Activated naive CD8-positive, alpha-beta T cell treated with anti-CD3 and anti-CD28 coated beads for 36 hours (primary cell): Measurements from ENCODE around the gene RNF11. TPM values are rescaled to one million over a fixed set of nuclear protein-coding genes. Genes with fewer than 3 reads are reported as not detected.
A peak's percentile ranks its signal among the peaks of the same experiment; 100 is the strongest.

Experiments
- DNase-seq: peaks from one replicate; pipeline ENCODE4 v3.0.0; 2021
- H3K27ac Mint-ChIP-seq: one replicate; pipeline ENCODE4 v1.8.0; 2022; ENCODE audit warnings: mild to moderate bottlenecking, moderate library complexity, mixed read lengths
- H3K27me3 Mint-ChIP-seq: one replicate; pipeline ENCODE4 v1.8.0; 2022; ENCODE audit warnings: mild to moderate bottlenecking, mixed read lengths
- H3K36me3 Mint-ChIP-seq: one replicate; pipeline ENCODE4 v1.8.0; 2021; ENCODE audit warnings: mild to moderate bottlenecking, mixed read lengths
- H3K4me1 Mint-ChIP-seq: one replicate; pipeline ENCODE4 v1.8.0; 2021; ENCODE audit warnings: mixed read lengths
- H3K4me3 Mint-ChIP-seq: one replicate; pipeline ENCODE4 v1.8.0; 2022; ENCODE audit warnings: mild to moderate bottlenecking, moderate library complexity, mixed read lengths
- H3K9me3 Mint-ChIP-seq: one replicate; pipeline ENCODE4 v1.8.0; 2022; ENCODE audit warnings: mixed read lengths
- total RNA-seq, 2 experiments: library from RNA; stranded (reverse); gene quantifications; one replicate each; pipeline ENCODE4 v1.2.3, GENCODE V29; 2021

Gene RNF11
- total RNA-seq, 2 experiments from 2014 or later = 28.5 to 33.0 TPM

DNA sequence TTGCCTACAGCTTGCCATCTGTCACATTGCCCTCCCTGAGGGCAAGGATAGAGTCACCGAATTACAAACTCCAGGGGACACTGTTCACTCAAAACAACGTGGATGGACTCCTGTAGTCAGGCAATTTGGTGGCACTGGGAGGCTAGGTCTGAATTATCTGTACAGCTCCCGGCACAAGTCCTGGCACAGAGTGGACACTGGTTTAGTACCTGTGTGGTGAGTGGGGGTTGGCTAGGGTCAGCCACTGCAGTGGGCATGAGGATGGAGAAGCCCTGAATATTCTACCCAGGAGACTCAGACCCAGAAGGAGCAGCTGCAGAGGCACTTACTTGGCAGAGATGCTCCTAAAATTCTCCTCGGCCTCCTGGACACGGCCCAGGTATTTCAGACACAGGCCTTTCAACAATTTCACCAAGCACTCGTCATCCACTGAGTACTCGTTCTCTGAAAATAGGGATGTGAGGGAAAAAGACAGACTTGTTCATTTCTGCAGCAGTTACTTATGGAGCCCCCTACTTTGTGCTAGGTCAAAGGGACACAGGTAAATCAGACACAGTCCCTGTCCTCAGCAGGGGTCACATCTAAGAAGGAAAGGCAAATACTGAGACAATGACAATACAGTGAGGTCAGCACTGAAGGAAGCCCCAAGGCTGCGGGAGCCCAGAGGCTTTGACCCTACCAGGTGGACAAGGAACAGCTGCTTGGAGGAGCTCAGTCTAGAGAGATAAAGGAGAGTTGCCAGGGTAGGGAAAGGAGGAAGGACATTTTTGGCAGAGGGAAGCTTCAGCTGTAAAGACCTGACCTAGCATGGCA, 53.8 kb downstream of the RNF11 start:
- H3K27me3 Mint-ChIP-seq = no peaks in the 10 kb centered on the region
- H3K27ac Mint-ChIP-seq = no peak overlapping the region
- no peak overlapping the region for H3K4me3 Mint-ChIP-seq
- no peaks in the 10 kb centered on the region for H3K36me3 Mint-ChIP-seq
- no peak for DNase-seq
- H3K4me1 Mint-ChIP-seq = peaks cover 6% of the 10 kb centered on the region
- H3K9me3 Mint-ChIP-seq = no peaks in the 10 kb centered on the region

DNA sequence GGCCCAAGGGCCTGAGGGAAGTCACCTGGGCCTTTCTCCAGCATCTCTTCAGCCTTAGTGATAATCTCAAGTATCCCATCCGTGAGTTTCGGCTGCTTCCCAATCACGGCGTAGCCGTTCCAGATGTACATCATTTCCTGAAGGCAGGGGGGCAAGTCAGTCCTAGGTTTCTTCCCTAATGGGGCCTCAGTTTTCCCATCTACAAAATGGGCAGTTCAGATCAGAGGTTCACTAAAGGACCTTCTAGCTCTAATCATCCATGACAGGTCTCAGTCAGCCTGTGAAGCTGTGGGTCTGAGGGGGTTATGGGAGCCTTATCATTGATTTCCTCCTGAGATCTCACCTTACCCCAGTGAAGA, 54.4 kb downstream of the RNF11 start:
- no peak for DNase-seq
- H3K4me3 Mint-ChIP-seq = no peak overlapping the region
- no peaks in the 10 kb centered on the region for H3K36me3 Mint-ChIP-seq
- H3K4me1 Mint-ChIP-seq = peaks cover 5% of the 10 kb centered on the region
- H3K27me3 Mint-ChIP-seq = no peaks in the 10 kb centered on the region
- no peaks in the 10 kb centered on the region for H3K9me3 Mint-ChIP-seq
- H3K27ac Mint-ChIP-seq = no peak overlapping the region

DNA sequence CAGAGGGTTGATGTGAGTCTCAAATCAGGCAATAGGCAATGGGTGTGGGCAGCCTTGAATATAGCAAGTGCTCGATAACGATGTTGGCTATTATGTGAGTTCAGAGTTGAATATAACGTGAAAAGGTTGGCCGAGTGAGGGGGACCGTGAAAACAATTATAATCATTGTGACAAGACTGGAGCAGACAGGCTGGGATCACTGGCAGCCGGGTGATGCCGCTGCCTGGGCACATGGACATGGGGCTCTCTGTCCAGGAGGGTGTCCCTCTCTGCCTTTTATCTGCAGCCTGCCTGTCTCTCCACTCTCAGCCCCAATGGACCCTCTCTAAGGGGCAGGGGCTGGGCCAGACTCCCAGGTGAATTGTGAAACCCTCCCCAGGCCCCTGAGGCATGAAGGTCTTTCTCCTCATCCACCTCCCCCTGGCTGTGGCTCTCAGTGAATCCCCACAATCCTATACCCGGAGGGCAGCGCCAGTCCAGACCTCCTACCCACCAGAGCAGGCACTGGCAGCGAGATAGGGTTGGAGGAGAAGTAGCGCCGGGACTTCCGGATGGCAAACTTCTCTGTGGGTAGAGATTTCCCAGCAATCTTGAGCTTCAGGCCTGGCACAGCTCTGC, 57.9 kb downstream of the RNF11 start:
- no peak overlapping the region for H3K27ac Mint-ChIP-seq
- DNase-seq = no peak
- no peaks in the 10 kb centered on the region for H3K9me3 Mint-ChIP-seq

DNA sequence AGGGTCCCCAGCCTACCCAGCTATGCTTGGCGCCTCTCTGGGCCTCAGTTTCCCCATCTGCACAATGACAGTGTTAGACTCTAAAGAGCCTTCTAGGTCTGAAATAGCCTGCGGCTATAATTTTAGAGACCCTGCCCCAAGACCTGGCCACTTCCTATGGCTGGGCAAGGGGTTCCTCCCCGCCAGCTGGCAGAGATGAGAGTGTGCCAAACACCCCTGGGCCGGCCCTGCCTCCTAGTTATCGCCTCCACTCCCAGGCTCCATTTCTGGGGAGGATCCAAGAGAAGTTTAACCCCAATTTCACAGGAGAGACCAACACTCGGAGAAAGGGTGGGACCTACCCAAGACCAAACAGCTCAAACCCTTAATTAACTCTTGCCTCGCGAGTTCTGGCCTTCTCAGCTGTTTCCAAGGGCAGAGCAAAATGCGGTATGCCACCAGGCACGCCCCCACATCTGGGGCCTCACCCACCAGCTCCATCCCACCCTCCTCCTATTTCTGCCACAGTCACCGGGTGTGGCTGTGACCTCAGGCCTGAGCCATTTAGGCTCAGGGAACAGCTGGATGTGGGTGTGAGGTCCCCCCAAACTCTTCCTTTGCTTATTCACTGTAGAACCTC, 58.6 kb downstream of the RNF11 start:
- Mint-ChIP-seq H3K27ac (no peak overlapping the region), H3K4me1 (peaks cover 11% of the 10 kb centered on the region), H3K27me3 (no peaks in the 10 kb centered on the region), H3K36me3 (no peaks in the 10 kb centered on the region), H3K4me3 (no peak overlapping the region), H3K9me3 (no peaks in the 10 kb centered on the region)
- no peak for DNase-seq

More for the DNA sequence above, 57.9 kb downstream of the RNF11 start:
- H3K4me1 Mint-ChIP-seq = peaks cover 11% of the 10 kb centered on the region
- H3K36me3 Mint-ChIP-seq = no peaks in the 10 kb centered on the region
- H3K27me3 Mint-ChIP-seq = no peaks in the 10 kb centered on the region
- no peak overlapping the region for H3K4me3 Mint-ChIP-seq

DNA sequence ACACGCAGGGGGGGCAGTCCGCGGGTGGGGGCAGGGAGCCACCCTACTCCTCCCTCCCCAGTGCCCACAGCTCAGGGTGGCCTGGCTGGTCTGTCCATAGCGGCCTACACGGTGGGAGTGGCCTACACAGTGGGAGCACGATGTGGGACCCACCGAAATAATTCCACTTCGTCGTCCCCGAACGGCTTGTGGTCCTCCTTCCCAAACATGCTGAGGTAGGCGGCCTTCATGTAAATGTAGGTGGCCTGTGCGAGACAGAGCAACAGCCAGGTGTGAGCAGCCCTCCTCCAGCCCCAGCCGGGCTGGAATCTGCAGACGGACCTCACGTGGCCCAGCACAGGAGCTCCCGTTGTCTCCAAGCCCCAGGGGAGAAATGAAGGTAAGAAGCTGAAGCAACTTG, 59.9 kb downstream of the RNF11 start:
- no peak overlapping the region for H3K4me3 Mint-ChIP-seq
- H3K27ac Mint-ChIP-seq = no peak overlapping the region
- no peaks in the 10 kb centered on the region for H3K9me3 Mint-ChIP-seq
- no peaks in the 10 kb centered on the region for H3K36me3 Mint-ChIP-seq
- peaks cover 15% of the 10 kb centered on the region for H3K4me1 Mint-ChIP-seq
- no peak for DNase-seq
- no peaks in the 10 kb centered on the region for H3K27me3 Mint-ChIP-seq

DNA sequence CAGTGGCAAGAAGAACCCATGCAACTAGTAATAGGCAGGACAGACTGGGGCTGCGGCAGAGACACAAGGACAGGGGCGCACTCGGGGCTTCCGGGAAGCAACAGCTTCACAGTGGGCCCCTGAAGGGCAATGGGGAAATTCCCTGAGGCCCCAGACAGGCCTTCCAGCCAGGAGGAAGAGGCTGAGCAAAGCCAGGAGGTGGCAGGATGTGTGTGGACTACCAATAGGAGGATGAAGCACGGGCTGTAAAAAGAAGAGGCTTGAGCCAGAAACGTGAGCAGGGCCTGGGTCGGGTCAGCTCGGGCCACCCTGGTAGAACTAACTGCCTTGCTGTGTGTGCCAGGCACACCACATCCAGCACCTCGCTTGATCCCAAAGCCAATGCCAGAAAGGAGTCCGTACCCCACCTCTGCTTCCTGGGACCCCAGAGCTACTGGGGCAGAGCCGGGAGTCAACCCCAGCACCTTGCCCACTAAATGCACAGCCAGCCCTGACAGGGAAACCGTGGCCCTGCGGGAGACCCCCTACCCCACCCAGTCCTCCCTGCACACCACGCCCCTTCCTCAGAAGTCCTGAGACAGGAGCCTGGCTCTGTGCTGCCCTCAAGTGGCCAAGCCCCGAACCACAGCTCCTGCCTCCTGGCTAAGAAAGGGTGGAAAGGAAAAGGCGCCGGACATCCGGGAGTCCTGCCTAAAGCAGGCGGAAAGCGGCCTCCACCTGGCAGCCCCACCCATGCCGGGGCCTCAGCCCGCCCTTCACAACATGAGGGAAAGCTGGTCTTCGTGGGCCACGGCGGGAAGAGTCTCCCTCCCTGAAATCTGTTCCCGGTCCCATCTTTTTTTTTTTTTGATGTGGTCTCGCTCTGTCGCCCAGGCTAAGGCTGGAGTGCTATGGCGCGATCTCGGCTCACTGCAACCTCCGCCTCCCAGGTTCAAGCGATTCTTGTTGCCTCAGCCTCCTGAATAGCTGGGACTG, 60.6 kb downstream of the RNF11 start:
- no peaks in the 10 kb centered on the region for H3K9me3 Mint-ChIP-seq
- H3K27ac Mint-ChIP-seq = peak overlapping the region; percentile 61
- peak overlapping the region; percentile 64 for H3K4me3 Mint-ChIP-seq
- no peaks in the 10 kb centered on the region for H3K36me3 Mint-ChIP-seq
- H3K27me3 Mint-ChIP-seq = no peaks in the 10 kb centered on the region
- H3K4me1 Mint-ChIP-seq = peaks cover 18% of the 10 kb centered on the region
- peak; percentile 79 for DNase-seq

DNA sequence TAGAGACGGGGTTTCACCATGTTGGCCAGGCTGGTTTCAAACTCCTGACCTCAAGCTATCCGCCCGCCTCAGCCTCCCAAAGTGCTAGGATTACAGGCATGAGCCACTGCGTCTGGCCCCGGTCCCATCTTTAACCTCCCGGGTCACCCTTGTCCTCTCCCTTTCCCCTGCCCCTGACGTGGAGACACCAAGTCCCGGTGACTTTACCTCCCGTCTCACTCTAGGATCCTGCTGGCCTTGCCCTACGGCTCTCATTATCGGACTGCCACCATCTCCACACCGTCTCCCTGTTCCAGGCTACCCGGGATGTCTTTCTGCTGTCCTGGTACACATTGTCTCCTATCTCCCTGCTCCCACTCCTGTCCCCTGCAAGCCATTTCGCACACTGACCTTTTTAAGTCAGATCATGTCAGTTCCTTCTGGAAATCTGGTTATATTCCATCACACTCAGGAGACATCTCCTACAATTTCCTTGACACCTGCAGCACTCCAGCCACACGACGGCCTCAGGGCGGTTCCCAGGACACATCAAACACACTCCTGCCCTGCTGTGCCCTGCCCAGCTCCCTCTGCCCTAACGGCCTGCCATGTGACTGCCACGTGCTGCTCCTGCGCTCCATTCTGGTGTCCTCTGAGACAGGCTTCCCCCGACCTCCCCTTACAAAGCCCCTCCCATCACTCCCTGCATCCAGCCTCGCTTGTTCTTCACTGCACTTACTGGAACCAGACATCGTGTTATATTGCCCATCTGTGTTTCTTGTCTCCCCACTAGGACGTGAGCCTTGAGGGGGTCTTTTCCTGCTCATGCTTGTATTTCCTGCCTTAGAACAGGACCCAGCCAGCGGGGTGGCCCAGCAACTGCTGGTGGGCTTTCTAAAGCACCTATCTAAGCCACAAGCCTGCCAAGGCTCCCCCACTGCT, 61.6 kb downstream of the RNF11 start:
- Mint-ChIP-seq H3K27ac (no peak overlapping the region), H3K9me3 (no peaks in the 10 kb centered on the region), H3K27me3 (no peaks in the 10 kb centered on the region), H3K4me3 (peak overlapping the region; percentile 12), H3K4me1 (peaks cover 20% of the 10 kb centered on the region), H3K36me3 (no peaks in the 10 kb centered on the region)
- DNase-seq = no peak

DNA sequence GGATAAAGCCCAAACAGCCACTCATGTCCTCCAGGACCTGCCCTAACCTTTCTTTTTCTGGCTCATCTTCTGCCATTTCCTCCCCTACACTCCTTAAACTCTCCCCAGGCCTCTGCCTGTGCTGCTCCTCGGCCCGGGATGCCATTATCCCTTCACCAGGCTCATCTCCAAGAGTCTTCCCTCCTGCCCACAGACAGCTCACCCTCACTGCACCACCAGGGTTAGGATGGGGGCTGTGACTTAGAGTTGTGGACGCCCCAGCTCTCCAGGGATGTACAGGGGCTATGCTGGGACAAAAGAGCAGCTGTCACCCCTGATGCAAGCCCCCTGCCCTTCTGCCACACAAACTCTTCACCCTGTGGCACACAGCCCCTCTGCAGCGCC, 62.2 kb downstream of the RNF11 start:
- DNase-seq = no peak
- no peak overlapping the region for H3K4me3 Mint-ChIP-seq
- peaks cover 20% of the 10 kb centered on the region for H3K4me1 Mint-ChIP-seq
- no peak overlapping the region for H3K27ac Mint-ChIP-seq
- no peaks in the 10 kb centered on the region for H3K27me3 Mint-ChIP-seq
- H3K36me3 Mint-ChIP-seq = no peaks in the 10 kb centered on the region
- no peaks in the 10 kb centered on the region for H3K9me3 Mint-ChIP-seq

DNA sequence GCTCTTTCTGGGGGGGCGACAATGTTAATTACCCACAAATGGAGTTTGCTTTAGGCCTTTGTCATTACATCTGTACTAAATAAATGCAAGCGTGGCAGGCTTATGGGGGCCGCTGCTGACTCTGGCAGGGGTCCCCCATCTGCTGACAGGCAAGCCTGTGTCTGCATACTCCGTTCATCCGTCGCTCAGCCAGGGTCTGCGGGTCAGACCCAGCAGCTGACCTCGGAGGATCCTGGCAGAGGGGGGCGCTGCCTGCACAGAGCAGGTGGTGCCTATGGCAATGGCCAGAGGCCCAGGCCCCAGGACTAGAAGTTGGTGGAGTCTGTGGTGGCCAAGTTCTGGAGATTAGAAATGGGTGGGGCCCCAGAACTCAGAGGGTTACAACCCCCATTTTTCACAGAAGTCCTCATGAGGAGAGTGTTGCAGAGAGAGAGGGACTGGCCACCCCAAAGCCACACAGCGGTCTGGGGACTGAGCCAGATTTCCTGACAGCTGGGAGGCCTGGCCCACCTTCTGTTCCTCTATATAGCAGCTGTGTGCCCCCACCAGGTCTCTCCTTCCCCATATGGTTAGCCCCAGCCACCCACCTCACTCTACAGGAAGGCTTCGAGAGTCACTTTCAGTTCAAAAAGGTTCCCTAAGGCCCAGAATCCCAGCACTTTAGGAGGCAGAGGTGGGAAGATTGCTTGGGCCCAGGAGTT, 63.3 kb downstream of the RNF11 start:
- Mint-ChIP-seq H3K36me3 (no peaks in the 10 kb centered on the region), H3K27me3 (no peaks in the 10 kb centered on the region), H3K27ac (no peak overlapping the region), H3K4me3 (no peak overlapping the region), H3K9me3 (no peaks in the 10 kb centered on the region), H3K4me1 (peaks cover 29% of the 10 kb centered on the region)
- no peak for DNase-seq

DNA sequence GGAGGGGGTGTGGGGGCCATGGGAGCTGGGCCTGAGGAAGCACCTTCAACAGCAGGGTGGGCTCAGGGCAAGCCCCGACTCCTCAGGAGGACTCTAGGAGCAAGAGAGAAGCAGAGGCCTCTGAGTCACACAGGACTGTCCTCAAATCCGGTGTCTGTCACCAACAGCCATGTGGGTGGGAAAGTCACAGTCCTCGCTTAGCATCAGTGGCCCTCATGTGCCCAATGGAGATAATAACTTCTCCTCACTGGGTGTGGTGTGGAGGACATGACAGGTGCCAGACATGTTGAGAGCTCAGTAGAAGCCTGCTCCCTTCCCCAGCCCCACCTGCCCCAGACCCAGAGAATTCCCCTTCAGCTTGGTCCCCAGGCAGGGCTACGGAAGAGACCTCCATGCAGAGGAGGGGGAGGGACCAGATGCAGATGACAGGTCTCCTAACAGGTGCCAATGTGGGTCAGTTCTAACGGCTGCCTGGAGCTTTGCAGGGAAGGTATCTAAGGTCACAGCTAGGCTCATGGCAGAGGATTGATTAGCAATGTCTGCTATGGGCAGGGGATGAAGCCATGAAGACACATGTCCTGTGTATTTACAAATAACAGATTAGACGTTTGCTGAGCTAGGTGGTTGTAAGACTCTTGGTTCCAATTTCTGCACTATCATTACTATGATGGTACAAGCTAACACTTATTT, 64.1 kb downstream of the RNF11 start:
- no peaks in the 10 kb centered on the region for H3K36me3 Mint-ChIP-seq
- H3K27ac Mint-ChIP-seq = no peak overlapping the region
- no peak for DNase-seq
- H3K27me3 Mint-ChIP-seq = no peaks in the 10 kb centered on the region
- no peaks in the 10 kb centered on the region for H3K9me3 Mint-ChIP-seq
- H3K4me3 Mint-ChIP-seq = no peak overlapping the region
- peaks cover 31% of the 10 kb centered on the region for H3K4me1 Mint-ChIP-seq

DNA sequence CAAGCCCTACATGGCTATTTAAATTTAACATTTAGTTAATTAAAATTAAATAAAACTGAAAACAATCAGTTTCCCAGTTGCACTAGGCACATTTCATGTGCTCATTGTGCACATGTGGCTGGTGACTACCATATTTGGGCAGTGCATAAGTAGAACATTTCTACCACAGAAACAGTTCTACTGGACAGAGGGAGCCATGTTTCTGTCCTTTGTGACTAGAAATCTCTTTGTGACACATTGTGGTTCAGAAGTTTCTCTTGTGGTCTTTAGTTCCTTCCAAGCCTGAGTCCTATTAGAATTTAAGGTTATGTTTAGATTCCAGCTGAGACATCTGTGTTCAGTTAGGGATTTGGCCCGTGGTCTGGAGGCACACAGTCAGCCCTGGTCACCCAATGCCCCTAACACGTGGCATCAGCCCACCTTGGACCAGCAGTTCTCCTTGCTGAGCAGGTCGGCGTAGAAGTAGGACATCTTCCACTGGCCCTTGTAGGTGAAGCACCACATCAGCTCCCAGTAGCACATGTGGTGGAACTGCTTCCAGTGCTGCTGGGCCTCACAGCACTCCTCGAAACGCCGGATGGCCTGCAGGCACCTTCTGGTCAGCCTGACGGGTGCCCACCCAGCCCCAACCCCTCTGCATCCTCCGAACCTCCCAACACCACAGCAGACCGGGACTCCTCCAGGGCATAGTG, 65.2 kb downstream of the RNF11 start:
- no peaks in the 10 kb centered on the region for H3K9me3 Mint-ChIP-seq
- H3K27me3 Mint-ChIP-seq = no peaks in the 10 kb centered on the region
- no peak overlapping the region for H3K4me3 Mint-ChIP-seq
- H3K4me1 Mint-ChIP-seq = peaks cover 28% of the 10 kb centered on the region
- H3K36me3 Mint-ChIP-seq = no peaks in the 10 kb centered on the region
- H3K27ac Mint-ChIP-seq = no peak overlapping the region
- DNase-seq = no peak

DNA sequence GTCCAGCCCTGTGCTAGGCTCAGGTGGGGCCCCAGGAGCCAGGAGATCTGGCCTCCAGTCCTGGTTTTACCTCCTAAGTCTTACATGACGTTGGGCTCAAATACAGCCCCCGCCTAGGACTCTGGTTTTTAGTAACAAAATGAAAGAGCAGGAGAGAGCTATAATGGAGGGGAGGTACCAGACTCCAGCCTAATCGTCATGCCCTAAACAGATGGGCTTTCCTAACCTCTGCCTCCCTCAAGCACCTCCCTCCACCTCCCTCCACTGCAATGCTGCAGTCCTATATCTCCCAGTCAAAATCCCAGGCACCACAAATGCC, 65.7 kb downstream of the RNF11 start:
- Mint-ChIP-seq H3K4me3 (no peak overlapping the region), H3K36me3 (no peaks in the 10 kb centered on the region), H3K4me1 (peaks cover 24% of the 10 kb centered on the region), H3K27ac (no peak overlapping the region), H3K27me3 (no peaks in the 10 kb centered on the region), H3K9me3 (no peaks in the 10 kb centered on the region)
- no peak for DNase-seq

DNA sequence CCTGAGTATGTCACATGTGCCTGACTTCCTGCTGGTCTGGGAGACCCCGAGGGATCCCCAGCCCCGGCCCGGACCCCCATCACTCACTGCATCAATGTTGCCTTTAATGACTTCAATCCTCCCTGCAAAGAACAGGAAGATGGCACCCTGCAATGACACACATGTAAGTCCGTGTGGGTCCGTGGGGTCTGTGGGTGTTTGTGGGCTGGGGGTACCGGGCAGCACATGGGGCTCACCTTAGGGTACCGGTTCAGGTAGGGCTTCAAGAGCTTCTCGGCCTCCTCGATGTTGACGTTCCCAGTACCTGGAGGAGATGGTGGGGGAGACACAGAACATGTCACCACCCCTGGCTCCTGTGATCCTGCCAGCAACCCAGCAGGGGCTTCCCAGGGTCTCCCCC, 66.2 kb downstream of the RNF11 start:
- Mint-ChIP-seq H3K9me3 (no peaks in the 10 kb centered on the region), H3K36me3 (no peaks in the 10 kb centered on the region), H3K4me1 (peaks cover 24% of the 10 kb centered on the region), H3K27ac (no peak overlapping the region), H3K4me3 (no peak overlapping the region), H3K27me3 (no peaks in the 10 kb centered on the region)
- no peak for DNase-seq
